A549 (cell line): Measurements from ENCODE around the gene TIMP1. TPM values are rescaled to one million over a fixed set of nuclear protein-coding genes. Genes with fewer than 3 reads are reported as not detected.

Experiments
- ATAC-seq, 2 experiments: fragments of 200-7000 bp in 1 of 2; fragments of >200 bp in 1 of 2; cut with Nextera tagmentation in 1 of 2; cut with Tn5 transposase in 1 of 2; 3 replicates each; pipeline versions ENCODE4 v1.8.0 to v1.9.1; 2018 to 2020; ENCODE audit warnings: mild to moderate bottlenecking in 1 of 2, moderate library complexity in 1 of 2
- CTCF ChIA-PET: fragments of 300-600 bp; sonication (Branson Sonifier 250); formaldehyde crosslinking; extraction: SDS; loops from one replicate; lab custom pipeline; 2021; ENCODE audit warnings: antibody characterized with exemption, inconsistent platforms; lab: Yijun Ruan, JAX
- POLR2A ChIA-PET: fragments of 350-600 bp; formaldehyde crosslinking; extraction: SDS; loops from one replicate; lab custom pipeline; 2021; ENCODE audit warnings: antibody characterized with exemption, inconsistent platforms; lab: Yijun Ruan, JAX
- DNase-seq, 2 experiments: peaks; one replicate each; pipeline versions ENCODE4 v3.0.0 to v3.0.0-alpha.2; 2011 to 2016; ENCODE audit warnings: low read depth in 1 of 2, low spot score in 1 of 2
- FAIRE-seq: peaks from 2 replicates; lab custom pipeline; 2011; peaks lifted over from hg19 to GRCh38; lab: Jason Lieb, UNC
- H3K27ac ChIP-seq, 2 experiments: fragments of >200 bp; sonication (Bioruptor Twin); formaldehyde crosslinking; 3 replicates each; pipeline ENCODE4 v1.5.1; 2016 to 2017
- H3K4me1 ChIP-seq: fragments of >200 bp; sonication (Bioruptor Twin); formaldehyde crosslinking; 3 replicates; pipeline ENCODE4 v1.6.1; 2016
- H3K4me2 ChIP-seq: fragments of >200 bp; sonication (Bioruptor Twin); formaldehyde crosslinking; 3 replicates; pipeline ENCODE4 v1.6.1; 2016
- H3K4me3 ChIP-seq: fragments of >200 bp; sonication (Bioruptor Twin); formaldehyde crosslinking; 3 replicates; pipeline ENCODE4 v1.5.1; 2016
- H3K9me3 ChIP-seq: fragments of >200 bp; sonication (Bioruptor Twin); formaldehyde crosslinking; 3 replicates; pipeline ENCODE4 v1.6.1; 2016
- BHLHE40 ChIP-seq: IDR thresholded peaks from 2 replicates; pipeline ENCODE4 v1.6.1; 2012; ENCODE audit warnings: low read depth, low read length, inconsistent platforms
- CHD2 ChIP-seq: fragments of 150-350 bp; IDR thresholded peaks from 2 replicates; pipeline ENCODE4 v1.6.1; 2014; ENCODE audit warnings: low read length; ENCODE audit not compliant: partially characterized antibody
- CHD4 ChIP-seq: fragments of 200-600 bp; sonication (generic); IDR thresholded peaks from 2 replicates; pipeline ENCODE4 v1.6.1; 2016; ENCODE audit warnings: antibody characterized with exemption, mild to moderate bottlenecking, borderline replicate concordance
- EHF ChIP-seq: fragments of 250-450 bp; sonication (Bioruptor Pico); IDR thresholded peaks from 2 replicates; pipeline ENCODE4 v1.5.0; 2020; ENCODE audit warnings: mild to moderate bottlenecking
- FOSB ChIP-seq: fragments of 250-450 bp; sonication (Bioruptor Pico); IDR thresholded peaks from 2 replicates; pipeline ENCODE4 v1.5.0; 2020; ENCODE audit warnings: mild to moderate bottlenecking, moderate library complexity
- FOSL2 ChIP-seq, 2 experiments: fragments of 450-650 bp in 1 of 2; fragments of >200 bp in 1 of 2; sonication (Bioruptor Twin) in 1 of 2; formaldehyde crosslinking; IDR thresholded peaks; 2 replicates each; pipeline versions ENCODE4 v1.5.0 to v1.6.1; 2016 to 2020; ENCODE audit warnings: mild to moderate bottlenecking in 1 of 2, moderate library complexity in 1 of 2
- FOXS1 ChIP-seq: fragments of 250-450 bp; sonication (Bioruptor Pico); IDR thresholded peaks from 2 replicates; pipeline ENCODE4 v1.5.0; 2020; ENCODE audit warnings: mild to moderate bottlenecking, moderate library complexity
- HDAC2 ChIP-seq: fragments of 200-600 bp; sonication (generic); IDR thresholded peaks from 2 replicates; pipeline ENCODE4 v1.6.1; 2016
- HEYL ChIP-seq: fragments of 250-450 bp; sonication (Bioruptor Pico); IDR thresholded peaks from 2 replicates; pipeline ENCODE4 v1.8.0; 2021; ENCODE audit warnings: mild to moderate bottlenecking, moderate library complexity
- HOXA7 ChIP-seq: fragments of 250-450 bp; sonication (Bioruptor Pico); IDR thresholded peaks from 2 replicates; pipeline ENCODE4 v1.5.0; 2020; ENCODE audit warnings: mild to moderate bottlenecking, moderate library complexity
- JUN ChIP-seq, 2 experiments: fragments of >200 bp; sonication (Bioruptor Twin); formaldehyde crosslinking; IDR thresholded peaks; 2 replicates in 1 of 2; 3 replicates in 1 of 2; pipeline ENCODE4 v1.6.1; 2016 to 2017
- JUNB ChIP-seq: fragments of >200 bp; sonication (Bioruptor Twin); formaldehyde crosslinking; IDR thresholded peaks from 2 replicates; pipeline ENCODE4 v1.6.1; 2016
- MAZ ChIP-seq: fragments of 150-350 bp; IDR thresholded peaks from 2 replicates; pipeline ENCODE4 v1.6.1; 2014; ENCODE audit warnings: antibody characterized with exemption, low read depth, low read length, borderline replicate concordance
- MYC ChIP-seq: IDR thresholded peaks from 2 replicates; pipeline ENCODE4 v1.6.1; 2012; ENCODE audit warnings: mild to moderate bottlenecking, inconsistent platforms, low read length, improper control_type of control experiment, borderline replicate concordance
- NFE2L2 ChIP-seq: fragments of 150-350 bp; conservative IDR thresholded peaks from 2 replicates; pipeline ENCODE4 v1.6.1; 2014; ENCODE audit warnings: low read length
- NR3C1 ChIP-seq: fragments of >200 bp; sonication (Bioruptor Twin); formaldehyde crosslinking; IDR thresholded peaks from 3 replicates; pipeline ENCODE4 v1.6.1; 2017
- POLR2A ChIP-seq: IDR thresholded peaks from 2 replicates; pipeline ENCODE4 v1.6.1; 2012; ENCODE audit warnings: mild to moderate bottlenecking, low read length
- POLR2AphosphoS2 ChIP-seq: conservative IDR thresholded peaks from 2 replicates; pipeline ENCODE4 v1.6.1; 2012; ENCODE audit warnings: low read length, improper control_type of control experiment, inconsistent platforms
- ZC3H11A ChIP-seq: fragments of 450-650 bp; IDR thresholded peaks from 2 replicates; pipeline ENCODE4 v1.6.1; 2014; ENCODE audit warnings: antibody characterized with exemption, mild to moderate bottlenecking
- ZNF302 ChIP-seq: fragments of 250-450 bp; sonication (Bioruptor Pico); IDR thresholded peaks from 2 replicates; pipeline ENCODE4 v1.9.0; 2021; ENCODE audit warnings: inconsistent platforms, mild to moderate bottlenecking, moderate library complexity
- WGBS: methylation state at CpG from one replicate; pipeline ENCODE4 v1.1.6; 2017; ENCODE audit errors: missing lambda C conversion rate; 5-methylcytosine and 5-hydroxymethylcytosine counted together
- polyA plus RNA-seq, 4 experiments: library from polyadenylated mRNA; depleted of rRNA in 3 of 4; stranded (reverse); fragments of >200 nt; fragmentation: RNase III in 1 of 4; extraction: RNeasy Plus Mini Kit Qiagen cat#74134 plus additional on column Dnase treatment in 1 of 4; gene quantifications; 2 replicates in 3 of 4; 3 replicates in 1 of 4; pipeline ENCODE4 v1.2.3, GENCODE V29; 2011 to 2017
- TF ChIP-seq, protein P1 (sequence below): fragments of 200-600 bp; sonication (generic); IDR thresholded peaks from 2 replicates; pipeline ENCODE4 v1.6.1; 2016; ENCODE audit warnings: antibody characterized with exemption, mild to moderate bottlenecking, moderate library complexity
- TF ChIP-seq, protein P2 (sequence below): fragments of >200 bp; sonication (Bioruptor Twin); formaldehyde crosslinking; IDR thresholded peaks from 3 replicates; pipeline ENCODE4 v1.5.1; 2016

Gene TIMP1
- polyA plus RNA-seq, 2 of the 4 experiments (the other 2 are of a cell fraction): 83.2 to 144 TPM

GRCh38 chrX:47571215-47571614 is 11.0 kb upstream of the TIMP1 start:
- WGBS: 93% methylated on average over 9 of the region's 11 CpGs
- CTCF ChIA-PET: interaction anchor here (0.5 to 1.0 kb wide), 3 partner anchors 8 to 73 kb away, joined by 3 read pairs; no protein-coding TSS in a partner anchor
- Histone ChIP-seq H3K9me3 (no peaks in the 10 kb centered on the region), H3K4me2 (no peak overlapping the region), H3K27ac (no peak overlapping the region), H3K4me1 (0 out of 3 replicates have a peak, but pooled peaks cover 6% of the 10 kb centered on the region), H3K4me3 (no peak overlapping the region)
- no peak for ATAC-seq
- DNase-seq: no peak
- TF ChIP-seq FOXS1 (CRISPR knock-in tag): no peak
- TF ChIP-seq POLR2AphosphoS2: no peak
- no peak for TF ChIP-seq HDAC2
- no peak for TF ChIP-seq CHD2
- no peak for TF ChIP-seq MAZ
- no peak for TF ChIP-seq ZC3H11A
- TF ChIP-seq FOSB (CRISPR knock-in tag): no peak
- no peak for TF ChIP-seq EHF (CRISPR knock-in tag)
- TF ChIP-seq NR3C1: no peak
- no peak for TF ChIP-seq JUN (IDR thresholded peaks at IDR 0.05)
- TF ChIP-seq BHLHE40: no peak
- TF ChIP-seq MYC: no peak
- no peak for TF ChIP-seq NFE2L2
- TF ChIP-seq, protein P1, sequence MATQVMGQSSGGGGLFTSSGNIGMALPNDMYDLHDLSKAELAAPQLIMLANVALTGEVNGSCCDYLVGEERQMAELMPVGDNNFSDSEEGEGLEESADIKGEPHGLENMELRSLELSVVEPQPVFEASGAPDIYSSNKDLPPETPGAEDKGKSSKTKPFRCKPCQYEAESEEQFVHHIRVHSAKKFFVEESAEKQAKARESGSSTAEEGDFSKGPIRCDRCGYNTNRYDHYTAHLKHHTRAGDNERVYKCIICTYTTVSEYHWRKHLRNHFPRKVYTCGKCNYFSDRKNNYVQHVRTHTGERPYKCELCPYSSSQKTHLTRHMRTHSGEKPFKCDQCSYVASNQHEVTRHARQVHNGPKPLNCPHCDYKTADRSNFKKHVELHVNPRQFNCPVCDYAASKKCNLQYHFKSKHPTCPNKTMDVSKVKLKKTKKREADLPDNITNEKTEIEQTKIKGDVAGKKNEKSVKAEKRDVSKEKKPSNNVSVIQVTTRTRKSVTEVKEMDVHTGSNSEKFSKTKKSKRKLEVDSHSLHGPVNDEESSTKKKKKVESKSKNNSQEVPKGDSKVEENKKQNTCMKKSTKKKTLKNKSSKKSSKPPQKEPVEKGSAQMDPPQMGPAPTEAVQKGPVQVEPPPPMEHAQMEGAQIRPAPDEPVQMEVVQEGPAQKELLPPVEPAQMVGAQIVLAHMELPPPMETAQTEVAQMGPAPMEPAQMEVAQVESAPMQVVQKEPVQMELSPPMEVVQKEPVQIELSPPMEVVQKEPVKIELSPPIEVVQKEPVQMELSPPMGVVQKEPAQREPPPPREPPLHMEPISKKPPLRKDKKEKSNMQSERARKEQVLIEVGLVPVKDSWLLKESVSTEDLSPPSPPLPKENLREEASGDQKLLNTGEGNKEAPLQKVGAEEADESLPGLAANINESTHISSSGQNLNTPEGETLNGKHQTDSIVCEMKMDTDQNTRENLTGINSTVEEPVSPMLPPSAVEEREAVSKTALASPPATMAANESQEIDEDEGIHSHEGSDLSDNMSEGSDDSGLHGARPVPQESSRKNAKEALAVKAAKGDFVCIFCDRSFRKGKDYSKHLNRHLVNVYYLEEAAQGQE: no peak
- TF ChIP-seq HOXA7 (CRISPR knock-in tag): no peak
- TF ChIP-seq, protein P2, sequence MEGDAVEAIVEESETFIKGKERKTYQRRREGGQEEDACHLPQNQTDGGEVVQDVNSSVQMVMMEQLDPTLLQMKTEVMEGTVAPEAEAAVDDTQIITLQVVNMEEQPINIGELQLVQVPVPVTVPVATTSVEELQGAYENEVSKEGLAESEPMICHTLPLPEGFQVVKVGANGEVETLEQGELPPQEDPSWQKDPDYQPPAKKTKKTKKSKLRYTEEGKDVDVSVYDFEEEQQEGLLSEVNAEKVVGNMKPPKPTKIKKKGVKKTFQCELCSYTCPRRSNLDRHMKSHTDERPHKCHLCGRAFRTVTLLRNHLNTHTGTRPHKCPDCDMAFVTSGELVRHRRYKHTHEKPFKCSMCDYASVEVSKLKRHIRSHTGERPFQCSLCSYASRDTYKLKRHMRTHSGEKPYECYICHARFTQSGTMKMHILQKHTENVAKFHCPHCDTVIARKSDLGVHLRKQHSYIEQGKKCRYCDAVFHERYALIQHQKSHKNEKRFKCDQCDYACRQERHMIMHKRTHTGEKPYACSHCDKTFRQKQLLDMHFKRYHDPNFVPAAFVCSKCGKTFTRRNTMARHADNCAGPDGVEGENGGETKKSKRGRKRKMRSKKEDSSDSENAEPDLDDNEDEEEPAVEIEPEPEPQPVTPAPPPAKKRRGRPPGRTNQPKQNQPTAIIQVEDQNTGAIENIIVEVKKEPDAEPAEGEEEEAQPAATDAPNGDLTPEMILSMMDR: no peak
- POLR2A ChIA-PET: no interaction called here
- no peak for FAIRE-seq

- 90% methylated on average over 10 of the region's 13 CpGs for WGBS
- Histone ChIP-seq H3K4me1 (0 out of 3 replicates have a peak, but pooled peaks cover 6% of the 10 kb centered on the region), H3K4me3 (no peak overlapping the region), H3K9me3 (no peaks in the 10 kb centered on the region), H3K27ac (no peak overlapping the region), H3K4me2 (no peak overlapping the region)
- no peak for TF ChIP-seq NR3C1
- no peak for TF ChIP-seq JUNB
- no peak for TF ChIP-seq ZNF302
- no peak for TF ChIP-seq POLR2A
- TF ChIP-seq CHD4: no peak
- TF ChIP-seq FOSL2 (IDR thresholded peaks at IDR 0.05): no peak
- no peak for TF ChIP-seq FOSL2 (CRISPR knock-in tag; IDR thresholded peaks at IDR 0.05)
- no peak for TF ChIP-seq ZC3H11A
- no peak for TF ChIP-seq FOSB (CRISPR knock-in tag)
- no peak for TF ChIP-seq HEYL (CRISPR knock-in tag)
- FAIRE-seq: no peak
- no peak for DNase-seq
- POLR2A ChIA-PET: interaction anchor here (0.5 kb wide), 1 partner anchor 11 kb away, joined by 3 read pairs; no protein-coding TSS in a partner anchor
- CTCF ChIA-PET: interaction anchor here (1.0 kb wide), 1 partner anchor 73 kb away, joined by 3 read pairs; no protein-coding TSS in a partner anchor
- no peak for ATAC-seq
These were observed 10.3 kb upstream of the TIMP1 start for GRCh38 chrX:47571896-47572295.
